LNCAP (cell line): Measurements from ENCODE around the gene ZFR2.

ENCODE experiments used
- CTCF ChIP-seq: fragments of 450-650 bp; IDR thresholded peaks from 2 replicates; pipeline ENCODE4 v1.5.1; 2017; ENCODE audit warnings: mild to moderate bottlenecking

Gene ZFR2

GRCh38 chr19:3800996-3801395 is 67.8 kb downstream of the ZFR2 start:
- no peak for TF ChIP-seq CTCF

GRCh38 chr19:3798137-3798536 is 70.7 kb downstream of the ZFR2 start:
- TF ChIP-seq CTCF, result no peak

GRCh38 chr19:3796358-3796757 is 72.5 kb downstream of the ZFR2 start:
- no peak for TF ChIP-seq CTCF

- no peak for TF ChIP-seq CTCF
Measured at GRCh38 chr19:3793799-3794198, 75.0 kb downstream of the ZFR2 start.

- no peak for TF ChIP-seq CTCF
Measured at GRCh38 chr19:3792114-3792513, 76.7 kb downstream of the ZFR2 start.

GRCh38 chr19:3790941-3791340 is 77.9 kb downstream of the ZFR2 start:
- TF ChIP-seq CTCF, result no peak

GRCh38 chr19:3790209-3790734 is 78.6 kb downstream of the ZFR2 start:
- no peak for TF ChIP-seq CTCF
